Mucosa of descending colon (tissue), 3 donors: Measurements from ENCODE around the gene CCDC134. TPM values are rescaled to one million over a fixed set of nuclear protein-coding genes. Genes with fewer than 3 reads are reported as not detected.
"Not testable (repeated sequence)": the region's sequence is repeated elsewhere in the genome, so short reads cannot be mapped to it uniquely, and the experiment has no call there.

Experiments
- ATAC-seq: fragments of 200-7000 bp; cut with Tn5 transposase; one replicate; pipeline ENCODE4 v1.9.1; 2020; ENCODE audit warnings: mild to moderate bottlenecking, moderate library complexity
- DNase-seq, 3 donors: peaks; one replicate each; pipeline ENCODE4 v3.0.0-alpha.2; 2020
- H3K36me3 ChIP-seq: fragments of 200-600 bp; one replicate; pipeline ENCODE4 v1.8.0; 2021; ENCODE audit warnings: low read depth, mild to moderate bottlenecking
- H3K4me1 ChIP-seq: fragments of 200-600 bp; one replicate; pipeline ENCODE4 v1.8.0; 2021; ENCODE audit warnings: low read depth, mild to moderate bottlenecking
- H3K4me3 ChIP-seq: fragments of 200-600 bp; one replicate; pipeline ENCODE4 v1.8.0; 2021; ENCODE audit warnings: mild to moderate bottlenecking
- H3K9me3 ChIP-seq: fragments of 200-600 bp; one replicate; pipeline ENCODE4 v1.8.0; 2021; ENCODE audit warnings: mild to moderate bottlenecking
- intact Hi-C, 2 donors: fragments of 100-400 bp; cut with DNase I in 1 of 2; cut with micrococcal nuclease in 1 of 2; formaldehyde crosslinking; loops; one replicate each; pipeline versions ENCODE4 v1.11.0 to v1.11.1; 2022; cut with DNase I, micrococcal nuclease
- total RNA-seq, 3 donors: library from RNA; stranded (reverse); fragmentation: NEBNext Ultra II Directional in 2 of 3; extraction: Animal tissue kit (Norgen Biotek cat#: 25700) in 2 of 3; gene quantifications; one replicate each; pipeline versions ENCODE4 v1.2.1 to v1.2.4, GENCODE V29; 2021 to 2023
- TF ChIP-seq, protein P1 (sequence below): fragments of 200-600 bp; IDR thresholded peaks from one replicate; pipeline ENCODE4 v1.8.0; 2022; ENCODE audit warnings: antibody characterized with exemption, mild to moderate bottlenecking
- donor health status: DM: no; HTN: no; CAD: no; lungs with moderate emphysema.
- donor health status: DM: no; HTN: no; CAD: no.
- donor health status: DM: no; HTN: yes; CAD: no.

Gene CCDC134
- total RNA-seq, 3 donors from 2014 or later, result 9.2 to 11.6 (median 10.0) TPM

DNA sequence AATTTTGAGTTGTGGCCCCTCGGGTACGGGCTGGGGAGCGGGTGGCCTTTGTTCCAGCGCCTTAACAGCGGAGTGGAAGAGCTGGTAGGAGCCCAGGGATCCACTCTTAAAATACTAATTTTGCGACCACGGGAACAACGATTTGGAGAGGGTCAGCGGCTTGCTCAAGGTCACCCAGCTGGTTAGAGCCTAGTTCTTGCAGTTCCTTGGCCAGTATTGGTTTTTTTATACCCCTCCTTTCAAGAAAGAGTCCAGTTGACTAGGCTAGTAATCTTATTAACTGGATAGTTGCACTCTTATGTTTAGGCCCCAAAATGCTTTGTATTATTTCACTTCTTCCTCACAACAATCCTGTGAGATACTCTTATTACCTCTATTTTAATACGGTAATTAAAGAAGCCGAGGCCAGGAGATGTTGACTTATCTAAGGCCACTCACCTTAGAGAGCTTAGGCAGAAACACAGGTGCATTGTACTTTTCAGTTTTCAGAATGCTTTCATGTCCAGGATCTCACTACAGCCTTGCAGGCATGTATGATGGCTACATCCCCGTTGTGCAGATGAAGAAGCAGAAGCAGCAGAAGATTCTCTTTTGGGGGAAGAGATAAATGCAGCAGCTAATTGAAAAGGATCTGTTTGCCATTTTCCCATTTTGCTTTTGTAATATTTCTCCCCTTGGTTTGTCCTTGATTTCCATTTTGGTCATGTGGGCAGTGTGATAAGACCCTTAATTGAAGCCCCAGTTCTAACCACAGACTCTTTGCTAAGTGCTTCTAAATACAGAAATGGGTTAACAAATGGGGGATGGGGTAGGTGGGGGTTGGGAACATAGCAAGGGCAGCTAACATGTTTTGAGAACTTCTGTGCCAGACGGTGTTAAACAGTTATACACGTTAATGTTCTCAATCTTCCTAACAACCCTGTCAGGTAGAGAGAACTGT is 33.8 kb downstream of the CCDC134 start:
- no peaks in the 10 kb centered on the region for H3K9me3 ChIP-seq
- no peak for ATAC-seq

DNA sequence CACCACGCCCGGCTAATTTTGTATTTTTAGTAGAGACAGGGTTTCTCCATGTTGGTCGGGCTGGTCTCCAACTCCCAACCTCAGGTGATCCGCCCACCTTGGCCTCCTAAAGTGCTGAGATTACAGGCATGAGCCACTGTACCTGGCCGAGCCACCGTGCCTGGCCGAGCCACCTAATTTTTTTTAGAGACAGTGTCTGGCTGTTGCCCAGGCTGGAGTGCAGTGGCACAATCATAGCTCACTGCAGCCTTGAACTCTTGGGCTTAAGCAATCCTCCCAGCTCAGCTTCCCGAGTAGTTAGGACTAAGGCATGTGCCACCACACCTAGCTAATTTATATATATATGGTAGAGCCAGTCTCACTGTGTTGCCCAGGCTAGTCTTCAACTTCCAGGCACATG is 35.0 kb downstream of the CCDC134 start:
- DNase-seq, H3K4me3 ChIP-seq, intact Hi-C loops, H3K9me3 ChIP-seq, ATAC-seq, H3K36me3 ChIP-seq: not testable (repeated sequence)
- peaks cover 12% of the 10 kb centered on the region for H3K4me1 ChIP-seq

More for the DNA sequence above, 33.8 kb downstream of the CCDC134 start:
- TF ChIP-seq, protein P1, sequence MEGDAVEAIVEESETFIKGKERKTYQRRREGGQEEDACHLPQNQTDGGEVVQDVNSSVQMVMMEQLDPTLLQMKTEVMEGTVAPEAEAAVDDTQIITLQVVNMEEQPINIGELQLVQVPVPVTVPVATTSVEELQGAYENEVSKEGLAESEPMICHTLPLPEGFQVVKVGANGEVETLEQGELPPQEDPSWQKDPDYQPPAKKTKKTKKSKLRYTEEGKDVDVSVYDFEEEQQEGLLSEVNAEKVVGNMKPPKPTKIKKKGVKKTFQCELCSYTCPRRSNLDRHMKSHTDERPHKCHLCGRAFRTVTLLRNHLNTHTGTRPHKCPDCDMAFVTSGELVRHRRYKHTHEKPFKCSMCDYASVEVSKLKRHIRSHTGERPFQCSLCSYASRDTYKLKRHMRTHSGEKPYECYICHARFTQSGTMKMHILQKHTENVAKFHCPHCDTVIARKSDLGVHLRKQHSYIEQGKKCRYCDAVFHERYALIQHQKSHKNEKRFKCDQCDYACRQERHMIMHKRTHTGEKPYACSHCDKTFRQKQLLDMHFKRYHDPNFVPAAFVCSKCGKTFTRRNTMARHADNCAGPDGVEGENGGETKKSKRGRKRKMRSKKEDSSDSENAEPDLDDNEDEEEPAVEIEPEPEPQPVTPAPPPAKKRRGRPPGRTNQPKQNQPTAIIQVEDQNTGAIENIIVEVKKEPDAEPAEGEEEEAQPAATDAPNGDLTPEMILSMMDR, result no peak
- intact Hi-C loops, result no loop called here
- H3K4me1 ChIP-seq, result peaks cover 10% of the 10 kb centered on the region
- peak overlapping the region; percentile 82 for H3K4me3 ChIP-seq
- DNase-seq, result no peak
- peaks cover 5% of the 10 kb centered on the region for H3K36me3 ChIP-seq

DNA sequence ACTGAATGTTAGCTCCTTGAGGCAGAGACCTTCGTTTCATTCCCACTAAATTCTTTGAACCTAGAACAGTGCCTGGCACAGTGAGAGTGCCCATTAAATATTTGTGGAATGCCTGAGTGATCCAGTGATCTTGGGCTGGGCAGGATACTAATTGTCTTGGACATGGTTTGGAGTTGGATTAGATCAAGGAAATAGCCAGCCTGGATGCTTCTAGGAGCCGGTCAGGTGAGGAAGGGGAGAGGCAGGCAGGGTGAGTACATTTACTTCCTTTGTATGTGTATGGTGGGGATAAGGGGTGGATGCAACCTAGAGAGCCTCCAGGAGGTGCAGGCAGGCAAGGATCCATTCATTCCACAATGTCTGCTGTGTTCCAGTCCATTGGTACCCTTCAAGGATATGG is 36.1 kb downstream of the CCDC134 start:
- Histone ChIP-seq H3K9me3 (no peaks in the 10 kb centered on the region), H3K4me3 (no peak overlapping the region), H3K4me1 (peaks cover 12% of the 10 kb centered on the region), H3K36me3 (peaks cover 5% of the 10 kb centered on the region)
- TF ChIP-seq, protein P1, result no peak
- intact Hi-C loops, result no loop called here
- no peak for DNase-seq
- ATAC-seq, result no peak

DNA sequence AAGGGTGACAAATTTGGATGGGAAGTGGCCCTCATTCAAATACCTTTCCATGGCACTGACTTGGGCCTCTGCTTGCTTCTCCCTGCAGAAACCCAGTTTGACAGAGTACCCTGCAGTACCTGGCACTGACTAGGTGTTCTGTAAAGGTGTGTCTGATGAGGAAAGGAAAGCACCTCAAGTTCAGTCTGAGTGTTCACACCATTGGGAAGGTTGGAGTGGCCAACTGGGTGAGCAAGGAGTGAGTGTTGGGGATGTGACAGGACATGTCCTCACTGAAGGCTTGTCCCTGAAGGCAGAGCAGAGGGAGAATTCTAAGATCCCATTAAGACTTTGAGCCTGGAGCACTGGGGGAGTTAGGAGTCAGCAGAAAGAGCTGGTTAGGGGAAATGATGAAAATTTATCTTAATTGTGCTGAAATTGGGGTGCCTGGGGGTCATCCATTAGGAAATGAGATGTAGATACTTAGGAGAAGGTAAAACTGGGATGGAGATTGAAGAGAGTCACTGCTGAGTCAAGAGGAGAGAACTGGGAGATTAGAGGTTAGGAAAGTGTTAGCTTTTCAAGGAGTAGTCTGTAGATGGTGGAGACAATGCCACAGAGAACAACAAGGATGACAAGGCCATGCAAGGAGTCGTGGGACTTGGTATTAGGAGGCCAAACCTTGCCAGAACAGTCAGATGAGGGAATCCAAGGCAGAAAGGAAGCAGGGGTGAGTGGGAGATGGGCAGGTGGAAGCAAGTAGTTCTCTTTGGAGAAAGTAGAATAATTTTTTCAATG is 38.6 kb downstream of the CCDC134 start:
- ATAC-seq (no peak), DNase-seq (no peak)
- Histone ChIP-seq H3K36me3 (no peaks in the 10 kb centered on the region), H3K4me1 (peaks cover 27% of the 10 kb centered on the region), H3K9me3 (no peaks in the 10 kb centered on the region), H3K4me3 (no peak overlapping the region)
- TF ChIP-seq, protein P1, result no peak
- intact Hi-C loops, result no loop called here

DNA sequence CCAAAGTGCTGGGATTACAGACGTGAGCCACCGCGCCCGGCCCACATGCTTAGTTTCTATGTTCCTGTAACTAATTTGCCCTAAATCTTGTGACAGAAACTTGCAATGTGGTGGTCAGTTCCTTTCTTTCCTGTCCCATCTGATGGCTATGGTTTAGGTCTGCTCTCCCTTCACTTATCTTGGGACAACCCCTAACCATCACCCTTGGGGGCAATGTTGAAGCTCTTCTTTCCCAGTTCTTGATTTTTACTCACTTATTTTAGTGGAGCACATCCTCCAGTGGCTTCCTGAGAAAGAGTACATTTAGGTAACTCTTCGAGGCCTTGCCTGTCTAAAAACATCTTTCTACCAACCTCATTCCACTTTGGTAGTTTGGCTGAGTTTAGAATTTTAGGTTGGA is 39.7 kb downstream of the CCDC134 start:
- Histone ChIP-seq H3K36me3 (no peaks in the 10 kb centered on the region), H3K4me1 (peaks cover 36% of the 10 kb centered on the region), H3K9me3 (no peaks in the 10 kb centered on the region), H3K4me3 (no peak overlapping the region)
- TF ChIP-seq, protein P1, result no peak
- DNase-seq, result no peak
- ATAC-seq, result no peak
- intact Hi-C loops, result no loop called here
